GM12878 (cell line): Measurements from ENCODE around the gene COL4A2. TPM values are rescaled to one million over a fixed set of nuclear protein-coding genes. Genes with fewer than 3 reads are reported as not detected.

Experiments
- ATAC-seq: fragments of 200-7000 bp; cut with Tn5 transposase; 3 replicates; pipeline ENCODE4 v1.9.1; 2020; ENCODE audit warnings: mild to moderate bottlenecking, moderate library complexity
- BruUV-seq: library from RNA; stranded (reverse); fragments of 400-500 nt; replicated peaks from 2 replicates; lab custom pipeline; 2021; lab: Mats Ljungman, UMichigan
- CTCF ChIA-PET: fragments of 300-600 bp; sonication (Branson Sonifier 250); formaldehyde crosslinking; extraction: SDS; loops from one replicate; lab custom pipeline; 2021; ENCODE audit warnings: inconsistent platforms; lab: Yijun Ruan, JAX
- POLR2A ChIA-PET: fragments of 350-600 bp; formaldehyde crosslinking; extraction: SDS; loops from one replicate; lab custom pipeline; 2021; ENCODE audit warnings: inconsistent platforms; lab: Charles Lee
- RAD21 ChIA-PET: fragments of 300-600 bp; sonication (Branson Sonifier 250); formaldehyde crosslinking; loops from one replicate; lab custom pipeline; 2023; ENCODE audit warnings: antibody characterized with exemption; ENCODE audit not compliant: unreplicated experiment; lab: Charles Lee
- SMC1A ChIA-PET: fragments of 300-600 bp; sonication (Branson Sonifier 250); formaldehyde crosslinking; loops from one replicate; lab custom pipeline; 2023; ENCODE audit not compliant: unreplicated experiment, uncharacterized antibody; lab: Charles Lee
- DNase-seq: peaks from one replicate; pipeline ENCODE4 v3.0.0-alpha.2; 2011; ENCODE audit warnings: low read depth, low spot score
- FAIRE-seq: peaks from 3 replicates; lab custom pipeline; 2011; peaks lifted over from hg19 to GRCh38; lab: Jason Lieb, UNC
- H2AFZ ChIP-seq: 2 replicates; pipeline ENCODE4 v1.6.0; 2011; ENCODE audit warnings: low read depth, low read length, control low read depth; ENCODE audit not compliant: control insufficient read depth
- H3K27ac ChIP-seq: 2 replicates; pipeline ENCODE4 v1.5.1; 2011; ENCODE audit warnings: control low read depth; ENCODE audit not compliant: control insufficient read depth, insufficient read depth
- H3K27me3 ChIP-seq, 2 experiments: replicated peaks in 1 of 2; 2 replicates each; pipeline versions ENCODE4 v1.6.0 to v1.6.1; 2011; ENCODE audit warnings: low read length in 1 of 2; ENCODE audit not compliant: control insufficient read depth in 2 of 2, insufficient read depth in 2 of 2
- H3K36me3 ChIP-seq, 2 experiments: 2 replicates each; pipeline ENCODE4 v1.5.1; 2011; ENCODE audit warnings: low read length in 1 of 2; ENCODE audit not compliant: control insufficient read depth in 2 of 2, insufficient read depth in 2 of 2
- H3K4me1 ChIP-seq: 2 replicates; pipeline ENCODE4 v1.6.1; 2011; ENCODE audit warnings: mild to moderate bottlenecking, low read length, moderate library complexity, mixed read lengths; ENCODE audit not compliant: control insufficient read depth, insufficient read depth
- H3K4me2 ChIP-seq: 2 replicates; pipeline ENCODE4 v1.6.0; 2011; ENCODE audit warnings: control low read depth; ENCODE audit not compliant: control insufficient read depth, insufficient read depth
- H3K4me3 ChIP-seq: fragments of 200-600 bp; sonication (generic); 2 replicates; pipeline ENCODE4 v1.5.1; 2016
- H3K79me2 ChIP-seq: 2 replicates; pipeline ENCODE4 v1.6.0; 2011; ENCODE audit warnings: low read length; ENCODE audit not compliant: control insufficient read depth, insufficient read depth
- H3K9ac ChIP-seq: 2 replicates; pipeline ENCODE4 v1.8.0; 2011; ENCODE audit warnings: low read length, control low read depth, mixed read lengths; ENCODE audit not compliant: control insufficient read depth, insufficient read depth
- H3K9me3 ChIP-seq: replicated peaks from 3 replicates; pipeline ENCODE4 v1.5.1; 2011; ENCODE audit warnings: mild to moderate bottlenecking, low read length; ENCODE audit not compliant: control insufficient read depth, insufficient read depth
- H4K20me1 ChIP-seq: 2 replicates; pipeline ENCODE4 v1.6.0; 2011; ENCODE audit not compliant: control insufficient read depth, insufficient read depth
- BACH1 ChIP-seq: fragments of 450-650 bp; IDR thresholded peaks from 2 replicates; pipeline ENCODE4 v1.6.1; 2017; ENCODE audit warnings: mild to moderate bottlenecking, borderline replicate concordance
- CBX5 ChIP-seq: sonication (generic); IDR thresholded peaks from 2 replicates; pipeline ENCODE4 v1.6.1; 2016; ENCODE audit warnings: low read depth, moderate library complexity, mild to moderate bottlenecking, inconsistent platforms
- CHD4 ChIP-seq: fragments of 200-600 bp; sonication (generic); IDR thresholded peaks from 2 replicates; pipeline ENCODE4 v1.6.1; 2016; ENCODE audit warnings: mild to moderate bottlenecking
- KAT2A ChIP-seq: conservative IDR thresholded peaks from 2 replicates; pipeline ENCODE4 v1.6.1; 2011; ENCODE audit warnings: low read depth, low read length; ENCODE audit not compliant: control insufficient read depth
- MTA2 ChIP-seq: fragments of 450-650 bp; IDR thresholded peaks from 2 replicates; pipeline ENCODE4 v1.6.1; 2016; ENCODE audit warnings: low read depth, mild to moderate bottlenecking, moderate library complexity
- MYC ChIP-seq: IDR thresholded peaks from 2 replicates; pipeline ENCODE4 v1.6.1; 2011; ENCODE audit warnings: mild to moderate bottlenecking, low read length, moderate library complexity, inconsistent platforms; ENCODE audit not compliant: insufficient read depth, insufficient replicate concordance, insufficient read length, severe bottlenecking
- NBN ChIP-seq: fragments of 450-650 bp; IDR thresholded peaks from 2 replicates; pipeline ENCODE4 v1.6.1; 2016
- PAX5 ChIP-seq: IDR thresholded peaks from 2 replicates; pipeline ENCODE4 v1.6.1; 2011; ENCODE audit warnings: low read depth, low read length, borderline replicate concordance
- RUNX3 ChIP-seq: IDR thresholded peaks from 2 replicates; pipeline ENCODE4 v1.6.1; 2012; ENCODE audit warnings: low read length, inconsistent platforms
- STAT1 ChIP-seq: fragments of 450-650 bp; conservative IDR thresholded peaks from 2 replicates; pipeline ENCODE4 v1.6.1; 2014; ENCODE audit warnings: antibody characterized with exemption, mild to moderate bottlenecking
- SUPT20H ChIP-seq: IDR thresholded peaks from 2 replicates; pipeline ENCODE4 v1.6.1; 2011; ENCODE audit warnings: low read depth, mild to moderate bottlenecking, low read length, moderate library complexity, borderline replicate concordance; ENCODE audit not compliant: control insufficient read depth
- TBL1XR1 ChIP-seq: IDR thresholded peaks from 2 replicates; pipeline ENCODE4 v1.6.1; 2012; ENCODE audit warnings: low read depth, low read length, improper control_type of control experiment
- YY1 ChIP-seq: IDR thresholded peaks from 2 replicates; pipeline ENCODE4 v1.6.1; 2011; ENCODE audit warnings: low read depth, mild to moderate bottlenecking, low read length
- WGBS: methylation state at CpG from one replicate; pipeline ENCODE4 v1.1.6; 2016; ENCODE audit warnings: low lambda C conversion rate; ENCODE audit not compliant: insufficient replicate concordance, insufficient coverage; ENCODE audit errors: missing lambda C conversion rate; 5-methylcytosine and 5-hydroxymethylcytosine counted together
- in situ Hi-C: fragments of 300-500 bp; cut with MboI; formaldehyde crosslinking; loops from 9 replicates; pipeline ENCODE4 v1.14.3; 2018; ENCODE audit warnings: mixed read lengths
- intact Hi-C: fragments of 100-400 bp; cut with micrococcal nuclease; formaldehyde crosslinking; loops from one replicate; pipeline ENCODE4 v1.14.2; 2022; ENCODE audit not compliant: unreplicated experiment
- polyA plus RNA-seq, 11 experiments: library from polyadenylated mRNA; depleted of rRNA in 4 of 11; unstranded in 6 of 11; stranded (reverse) in 5 of 11; fragments of >200 nt; fragmentation: Nextera tagmentation in 4 of 11; fragmentation: Illumina TruSeq in 1 of 11; extraction: Ambion mirVana in 4 of 11; extraction: Trizol in 1 of 11; gene quantifications; 1 replicate in 1 of 11; 2 replicates in 10 of 11; pipeline versions ENCODE4 v1.2.1 to v1.2.3, GENCODE V29; 2011 to 2016; ENCODE audit warnings: inconsistent platforms in 2 of 11, missing spikeins in 2 of 11, low read depth in 1 of 11
- total RNA-seq, 4 experiments: library from RNA; depleted of rRNA in 3 of 4; stranded (reverse); fragments of >200 nt in 3 of 4; fragmentation: Illumina TruSeq in 1 of 4; extraction: Trizol in 1 of 4; gene quantifications; 2 replicates each; pipeline versions ENCODE4 v1.2.1 to v1.2.3, GENCODE V29; 2013 to 2021
- TF ChIP-seq, protein P1 (sequence below): fragments of 450-650 bp; IDR thresholded peaks from 2 replicates; pipeline ENCODE4 v1.6.1; 2017; ENCODE audit warnings: mild to moderate bottlenecking
- TF ChIP-seq, protein P2 (sequence below): IDR thresholded peaks from 2 replicates; pipeline ENCODE4 v1.6.1; 2012; ENCODE audit warnings: low read depth, low read length, improper control_type of control experiment
- TF ChIP-seq, protein P3 (sequence below): IDR thresholded peaks from 2 replicates; pipeline ENCODE4 v1.6.1; 2012; ENCODE audit warnings: low read depth, low read length, improper control_type of control experiment
- TF ChIP-seq, protein P4 (sequence below): IDR thresholded peaks from 2 replicates; pipeline ENCODE4 v1.6.1; 2011; ENCODE audit warnings: low read depth, mild to moderate bottlenecking, low read length, moderate library complexity, borderline replicate concordance; ENCODE audit errors: extremely low read depth
- TF ChIP-seq, protein P5 (sequence below): fragments of 450-650 bp; conservative IDR thresholded peaks from 2 replicates; pipeline ENCODE4 v1.6.1; 2017; ENCODE audit warnings: mild to moderate bottlenecking, moderate library complexity
- TF ChIP-seq, protein P6 (sequence below): IDR thresholded peaks from 2 replicates; pipeline ENCODE4 v1.6.1; 2011; ENCODE audit warnings: low read depth, low read length, improper control_type of control experiment, borderline replicate concordance

Gene COL4A2
- total and polyA plus RNA-seq, 10 of the 15 experiments (the other 5 are each of a cell fraction or from before 2014, with no cell fraction given) = 0.16 to 1.6 (median 0.62) TPM; not detected in 3

DNA sequence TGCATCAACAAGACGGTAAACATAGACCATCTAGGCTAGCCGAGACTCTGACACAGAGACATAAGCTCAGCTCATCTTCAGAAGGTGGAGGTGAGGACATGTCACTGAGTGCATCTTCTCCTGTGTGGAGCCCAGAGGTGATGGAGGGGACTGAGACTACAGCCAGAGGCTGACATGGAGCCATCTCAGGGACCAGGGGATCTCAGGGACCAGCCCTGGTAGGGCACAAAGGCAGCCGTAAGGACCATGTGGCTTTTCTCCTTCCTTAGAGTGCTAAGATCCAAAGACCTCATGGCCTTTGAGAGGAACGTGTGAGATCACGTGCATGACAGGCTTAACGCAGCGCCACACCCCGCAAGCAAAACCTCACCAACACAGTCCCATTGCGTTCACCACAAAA is 127.5 kb downstream of the COL4A2 start:
- in situ Hi-C loops = no loop called here
- FAIRE-seq (no peak), ATAC-seq (no peak), DNase-seq (no peak)
- Histone ChIP-seq H3K27me3 (peaks cover 0 to 3% of the 10 kb centered on the region in 2 experiments; a peak in 1 of 4 replicates), H3K4me3 (no peak overlapping the region), H3K36me3 (no peaks in the 10 kb centered on the region), H3K9me3 (no peaks in the 10 kb centered on the region), H4K20me1 (no peaks in the 10 kb centered on the region), H3K4me1 (no peaks in the 10 kb centered on the region), H3K27ac (no peak overlapping the region), H3K79me2 (no peaks in the 10 kb centered on the region), H2AFZ (no peak overlapping the region), H3K4me2 (no peak overlapping the region), H3K9ac (no peak overlapping the region)
- TF ChIP-seq, protein P1, sequence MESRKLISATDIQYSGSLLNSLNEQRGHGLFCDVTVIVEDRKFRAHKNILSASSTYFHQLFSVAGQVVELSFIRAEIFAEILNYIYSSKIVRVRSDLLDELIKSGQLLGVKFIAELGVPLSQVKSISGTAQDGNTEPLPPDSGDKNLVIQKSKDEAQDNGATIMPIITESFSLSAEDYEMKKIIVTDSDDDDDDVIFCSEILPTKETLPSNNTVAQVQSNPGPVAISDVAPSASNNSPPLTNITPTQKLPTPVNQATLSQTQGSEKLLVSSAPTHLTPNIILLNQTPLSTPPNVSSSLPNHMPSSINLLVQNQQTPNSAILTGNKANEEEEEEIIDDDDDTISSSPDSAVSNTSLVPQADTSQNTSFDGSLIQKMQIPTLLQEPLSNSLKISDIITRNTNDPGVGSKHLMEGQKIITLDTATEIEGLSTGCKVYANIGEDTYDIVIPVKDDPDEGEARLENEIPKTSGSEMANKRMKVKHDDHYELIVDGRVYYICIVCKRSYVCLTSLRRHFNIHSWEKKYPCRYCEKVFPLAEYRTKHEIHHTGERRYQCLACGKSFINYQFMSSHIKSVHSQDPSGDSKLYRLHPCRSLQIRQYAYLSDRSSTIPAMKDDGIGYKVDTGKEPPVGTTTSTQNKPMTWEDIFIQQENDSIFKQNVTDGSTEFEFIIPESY = no peak
- TF ChIP-seq RUNX3 = no peak
- TF ChIP-seq, protein P2, sequence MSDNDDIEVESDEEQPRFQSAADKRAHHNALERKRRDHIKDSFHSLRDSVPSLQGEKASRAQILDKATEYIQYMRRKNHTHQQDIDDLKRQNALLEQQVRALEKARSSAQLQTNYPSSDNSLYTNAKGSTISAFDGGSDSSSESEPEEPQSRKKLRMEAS = no peak
- TF ChIP-seq STAT1 = no peak
- TF ChIP-seq MTA2 = no peak
- no peak for TF ChIP-seq PAX5
- TF ChIP-seq, protein P3, sequence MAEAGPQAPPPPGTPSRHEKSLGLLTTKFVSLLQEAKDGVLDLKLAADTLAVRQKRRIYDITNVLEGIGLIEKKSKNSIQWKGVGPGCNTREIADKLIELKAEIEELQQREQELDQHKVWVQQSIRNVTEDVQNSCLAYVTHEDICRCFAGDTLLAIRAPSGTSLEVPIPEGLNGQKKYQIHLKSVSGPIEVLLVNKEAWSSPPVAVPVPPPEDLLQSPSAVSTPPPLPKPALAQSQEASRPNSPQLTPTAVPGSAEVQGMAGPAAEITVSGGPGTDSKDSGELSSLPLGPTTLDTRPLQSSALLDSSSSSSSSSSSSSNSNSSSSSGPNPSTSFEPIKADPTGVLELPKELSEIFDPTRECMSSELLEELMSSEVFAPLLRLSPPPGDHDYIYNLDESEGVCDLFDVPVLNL = no peak
- no peak for TF ChIP-seq TBL1XR1
- TF ChIP-seq MYC = no peak
- TF ChIP-seq KAT2A = no peak
- TF ChIP-seq NBN = no peak
- TF ChIP-seq, protein P4, sequence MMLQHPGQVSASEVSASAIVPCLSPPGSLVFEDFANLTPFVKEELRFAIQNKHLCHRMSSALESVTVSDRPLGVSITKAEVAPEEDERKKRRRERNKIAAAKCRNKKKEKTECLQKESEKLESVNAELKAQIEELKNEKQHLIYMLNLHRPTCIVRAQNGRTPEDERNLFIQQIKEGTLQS = no peak
- no peak for TF ChIP-seq CBX5
- no peak for TF ChIP-seq BACH1
- TF ChIP-seq SUPT20H = no peak
- no peak for TF ChIP-seq CHD4
- TF ChIP-seq, protein P5, sequence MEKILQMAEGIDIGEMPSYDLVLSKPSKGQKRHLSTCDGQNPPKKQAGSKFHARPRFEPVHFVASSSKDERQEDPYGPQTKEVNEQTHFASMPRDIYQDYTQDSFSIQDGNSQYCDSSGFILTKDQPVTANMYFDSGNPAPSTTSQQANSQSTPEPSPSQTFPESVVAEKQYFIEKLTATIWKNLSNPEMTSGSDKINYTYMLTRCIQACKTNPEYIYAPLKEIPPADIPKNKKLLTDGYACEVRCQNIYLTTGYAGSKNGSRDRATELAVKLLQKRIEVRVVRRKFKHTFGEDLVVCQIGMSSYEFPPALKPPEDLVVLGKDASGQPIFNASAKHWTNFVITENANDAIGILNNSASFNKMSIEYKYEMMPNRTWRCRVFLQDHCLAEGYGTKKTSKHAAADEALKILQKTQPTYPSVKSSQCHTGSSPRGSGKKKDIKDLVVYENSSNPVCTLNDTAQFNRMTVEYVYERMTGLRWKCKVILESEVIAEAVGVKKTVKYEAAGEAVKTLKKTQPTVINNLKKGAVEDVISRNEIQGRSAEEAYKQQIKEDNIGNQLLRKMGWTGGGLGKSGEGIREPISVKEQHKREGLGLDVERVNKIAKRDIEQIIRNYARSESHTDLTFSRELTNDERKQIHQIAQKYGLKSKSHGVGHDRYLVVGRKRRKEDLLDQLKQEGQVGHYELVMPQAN = no peak
- TF ChIP-seq, protein P6, sequence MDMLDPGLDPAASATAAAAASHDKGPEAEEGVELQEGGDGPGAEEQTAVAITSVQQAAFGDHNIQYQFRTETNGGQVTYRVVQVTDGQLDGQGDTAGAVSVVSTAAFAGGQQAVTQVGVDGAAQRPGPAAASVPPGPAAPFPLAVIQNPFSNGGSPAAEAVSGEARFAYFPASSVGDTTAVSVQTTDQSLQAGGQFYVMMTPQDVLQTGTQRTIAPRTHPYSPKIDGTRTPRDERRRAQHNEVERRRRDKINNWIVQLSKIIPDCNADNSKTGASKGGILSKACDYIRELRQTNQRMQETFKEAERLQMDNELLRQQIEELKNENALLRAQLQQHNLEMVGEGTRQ = no peak
- no peak for TF ChIP-seq YY1
- RAD21 ChIA-PET = interaction anchor here (1.0 kb wide), 1 partner anchor 9 kb away, joined by 3 read pairs; no protein-coding TSS in a partner anchor
- intact Hi-C loops = no loop called here
- CTCF ChIA-PET = no interaction called here
- no TSS peak for BruUV-seq
- SMC1A ChIA-PET = no interaction called here
- 56% methylated on average over 9 of the region's 9 CpGs for WGBS
- POLR2A ChIA-PET = no interaction called here
